MM.1S (cell line): ENCODE results near the gene GPAT3.
"Not testable (repeated sequence)": the region's sequence is repeated elsewhere in the genome, so short reads cannot be mapped to it uniquely, and the experiment has no call there.

Experiments used
- DNase-seq: peaks from one replicate; pipeline ENCODE4 v3.0.0-alpha.2; 2015
- H2AFZ ChIP-seq: fragments of 300-600 bp; sonication (generic); 2 replicates; pipeline ENCODE4 v1.6.0; 2016; ENCODE audit warnings: antibody characterized with exemption, low read length
- H3F3A ChIP-seq: fragments of 300-600 bp; sonication (generic); 2 replicates; pipeline ENCODE4 v1.6.1; 2016; ENCODE audit warnings: mild to moderate bottlenecking, antibody characterized with exemption, low read length, moderate library complexity, mixed read lengths; ENCODE audit not compliant: insufficient read depth
- H3K27ac ChIP-seq: fragments of 300-600 bp; sonication (generic); 2 replicates; pipeline ENCODE4 v1.5.1; 2016; ENCODE audit warnings: mild to moderate bottlenecking, low read length
- H3K27me3 ChIP-seq: fragments of 300-600 bp; sonication (generic); replicated peaks from 2 replicates; pipeline ENCODE4 v1.6.0; 2016; ENCODE audit warnings: low read length; ENCODE audit not compliant: insufficient read depth
- H3K36me3 ChIP-seq: fragments of 300-600 bp; sonication (generic); replicated peaks from 2 replicates; pipeline ENCODE4 v1.6.1; 2016; ENCODE audit warnings: mild to moderate bottlenecking, low read length, mixed read lengths; ENCODE audit not compliant: insufficient read depth
- H3K4me1 ChIP-seq: fragments of 300-600 bp; sonication (generic); 2 replicates; pipeline ENCODE4 v1.6.1; 2016; ENCODE audit warnings: low read length, mixed read lengths
- H3K4me2 ChIP-seq: fragments of 300-600 bp; sonication (generic); 2 replicates; pipeline ENCODE4 v1.6.0; 2016; ENCODE audit warnings: low read depth, low read length
- H3K4me3 ChIP-seq: fragments of 300-600 bp; sonication (generic); 2 replicates; pipeline ENCODE4 v1.5.1; 2016; ENCODE audit warnings: low read length, mixed read lengths
- H3K79me2 ChIP-seq: fragments of 300-600 bp; sonication (generic); 2 replicates; pipeline ENCODE4 v1.6.1; 2016; ENCODE audit warnings: mixed run types, low read length, mixed read lengths
- H3K9ac ChIP-seq: fragments of 300-600 bp; sonication (generic); 2 replicates; pipeline ENCODE4 v1.6.1; 2016; ENCODE audit warnings: low read length, mixed read lengths
- H3K9me2 ChIP-seq: fragments of 300-600 bp; sonication (generic); replicated peaks from 2 replicates; pipeline ENCODE4 v1.6.1; 2016; ENCODE audit warnings: mild to moderate bottlenecking, low read length, mixed read lengths; ENCODE audit not compliant: insufficient read depth
- H3K9me3 ChIP-seq: fragments of 300-600 bp; sonication (generic); replicated peaks from 2 replicates; pipeline ENCODE4 v1.6.1; 2016; ENCODE audit warnings: mild to moderate bottlenecking, low read length, mixed read lengths; ENCODE audit not compliant: insufficient read depth
- H4K20me1 ChIP-seq: fragments of 300-600 bp; sonication (generic); 2 replicates; pipeline ENCODE4 v1.6.1; 2016; ENCODE audit warnings: mild to moderate bottlenecking, low read length, moderate library complexity, mixed read lengths; ENCODE audit not compliant: insufficient read depth
- EZH2 ChIP-seq: fragments of 300-600 bp; sonication (generic); optimal IDR thresholded peaks from 2 replicates; pipeline ENCODE3; 2017; ENCODE audit warnings: low read depth, mild to moderate bottlenecking, antibody characterized with exemption, low read length, mixed read lengths
- EZH2phosphoT487 ChIP-seq: fragments of 300-600 bp; sonication (generic); IDR thresholded peaks from 2 replicates; pipeline ENCODE4 v1.6.1; 2018; ENCODE audit warnings: antibody characterized with exemption, low read length
- TF ChIP-seq, protein P1 (sequence below): fragments of 300-600 bp; sonication (generic); IDR thresholded peaks from 2 replicates; pipeline ENCODE4 v1.5.1; 2016; ENCODE audit warnings: antibody characterized with exemption, low read length, mixed read lengths

The GPAT3 gene

GRCh38 chr4:83572848-83573247 lies 36.9 kb downstream of the GPAT3 start:
- Histone ChIP-seq H3K4me1 (no peaks in the 10 kb centered on the region), H3K79me2 (no peaks in the 10 kb centered on the region), H3K4me2 (no peak overlapping the region), H3K9me2 (no peaks in the 10 kb centered on the region), H3K4me3 (no peak overlapping the region), H4K20me1 (no peaks in the 10 kb centered on the region), H3K27me3 (no peaks in the 10 kb centered on the region), H2AFZ (no peak overlapping the region), H3K36me3 (no peaks in the 10 kb centered on the region), H3F3A (no peaks in the 10 kb centered on the region), H3K9me3 (no peaks in the 10 kb centered on the region), H3K9ac (no peak overlapping the region), H3K27ac (no peak overlapping the region)
- TF ChIP-seq, protein P1, sequence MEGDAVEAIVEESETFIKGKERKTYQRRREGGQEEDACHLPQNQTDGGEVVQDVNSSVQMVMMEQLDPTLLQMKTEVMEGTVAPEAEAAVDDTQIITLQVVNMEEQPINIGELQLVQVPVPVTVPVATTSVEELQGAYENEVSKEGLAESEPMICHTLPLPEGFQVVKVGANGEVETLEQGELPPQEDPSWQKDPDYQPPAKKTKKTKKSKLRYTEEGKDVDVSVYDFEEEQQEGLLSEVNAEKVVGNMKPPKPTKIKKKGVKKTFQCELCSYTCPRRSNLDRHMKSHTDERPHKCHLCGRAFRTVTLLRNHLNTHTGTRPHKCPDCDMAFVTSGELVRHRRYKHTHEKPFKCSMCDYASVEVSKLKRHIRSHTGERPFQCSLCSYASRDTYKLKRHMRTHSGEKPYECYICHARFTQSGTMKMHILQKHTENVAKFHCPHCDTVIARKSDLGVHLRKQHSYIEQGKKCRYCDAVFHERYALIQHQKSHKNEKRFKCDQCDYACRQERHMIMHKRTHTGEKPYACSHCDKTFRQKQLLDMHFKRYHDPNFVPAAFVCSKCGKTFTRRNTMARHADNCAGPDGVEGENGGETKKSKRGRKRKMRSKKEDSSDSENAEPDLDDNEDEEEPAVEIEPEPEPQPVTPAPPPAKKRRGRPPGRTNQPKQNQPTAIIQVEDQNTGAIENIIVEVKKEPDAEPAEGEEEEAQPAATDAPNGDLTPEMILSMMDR, result no peak
- no peak for TF ChIP-seq EZH2
- no peak for TF ChIP-seq EZH2phosphoT487
- no peak for DNase-seq

GRCh38 chr4:83574247-83574646 lies 38.3 kb downstream of the GPAT3 start:
- no peaks in the 10 kb centered on the region for H3K27me3 ChIP-seq
- no peaks in the 10 kb centered on the region for H3K79me2 ChIP-seq
- no peak overlapping the region for H2AFZ ChIP-seq
- DNase-seq, result no peak
- H3K4me1 ChIP-seq, result no peaks in the 10 kb centered on the region
- no peaks in the 10 kb centered on the region for H3K9me2 ChIP-seq
- no peaks in the 10 kb centered on the region for H3K36me3 ChIP-seq
- TF ChIP-seq EZH2phosphoT487, result no peak
- TF ChIP-seq EZH2, result no peak
- TF ChIP-seq, protein P1, result no peak
- no peaks in the 10 kb centered on the region for H3K9me3 ChIP-seq
- H3K9ac ChIP-seq, result no peak overlapping the region
- no peak overlapping the region for H3K4me2 ChIP-seq
- H3K4me3 ChIP-seq, result no peak overlapping the region
- no peak overlapping the region for H3K27ac ChIP-seq
- no peaks in the 10 kb centered on the region for H3F3A ChIP-seq
- no peaks in the 10 kb centered on the region for H4K20me1 ChIP-seq

DNA sequence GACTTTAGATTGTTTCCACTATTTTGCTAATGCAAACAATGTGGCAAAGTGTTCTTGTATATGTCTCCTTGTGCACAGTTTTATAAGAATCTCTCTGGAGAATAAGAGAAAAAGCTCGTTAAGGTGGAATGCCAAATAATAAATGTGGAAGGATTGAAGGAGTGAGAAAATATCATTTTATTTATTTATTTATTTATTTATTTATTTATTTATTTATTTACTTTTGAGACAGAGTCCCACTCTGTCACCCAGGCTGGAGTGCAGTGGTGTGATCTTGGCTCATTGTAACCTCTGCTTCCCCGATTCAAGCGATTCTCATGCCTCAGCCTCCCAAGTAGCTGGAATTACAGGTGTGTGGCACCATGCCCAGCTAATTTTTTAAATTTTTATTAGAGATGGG lies 40.3 kb downstream of the GPAT3 start:
- not testable (repeated sequence) for H3K27me3 ChIP-seq, H2AFZ ChIP-seq, H3K9me2 ChIP-seq, H3F3A ChIP-seq, H4K20me1 ChIP-seq, H3K4me1 ChIP-seq, H3K4me2 ChIP-seq, H3K9me3 ChIP-seq, H3K27ac ChIP-seq, H3K79me2 ChIP-seq, H3K36me3 ChIP-seq, DNase-seq, H3K9ac ChIP-seq, H3K4me3 ChIP-seq

- TF ChIP-seq EZH2 (no peak), EZH2phosphoT487 (no peak)
- TF ChIP-seq, protein P1, result no peak
- no peak overlapping the region for H3K27ac ChIP-seq
- no peak overlapping the region for H3K4me3 ChIP-seq
Observed at GRCh38 chr4:83581411-83582288, 45.7 kb downstream of the GPAT3 start.

More at GRCh38 chr4:83581411-83582288, 45.7 kb downstream of the GPAT3 start:
- H3K4me2 ChIP-seq, result no peak overlapping the region
- no peak overlapping the region for H3K9ac ChIP-seq
- H3K36me3 ChIP-seq, result no peaks in the 10 kb centered on the region
- no peaks in the 10 kb centered on the region for H3F3A ChIP-seq
- no peaks in the 10 kb centered on the region for H3K79me2 ChIP-seq
- no peaks in the 10 kb centered on the region for H3K27me3 ChIP-seq
- H2AFZ ChIP-seq, result no peak overlapping the region
- no peaks in the 10 kb centered on the region for H3K9me3 ChIP-seq
- no peaks in the 10 kb centered on the region for H4K20me1 ChIP-seq
- no peaks in the 10 kb centered on the region for H3K9me2 ChIP-seq
- no peak for DNase-seq
- H3K4me1 ChIP-seq, result no peaks in the 10 kb centered on the region
